IPS-15b (cell line): ENCODE measurements around the gene SHKBP1.
"Not testable (repeated sequence)": the region's sequence is repeated elsewhere in the genome, so short reads cannot be mapped to it uniquely, and the experiment has no call there.

Experiments
- H3K27me3 ChIP-seq: one replicate; pipeline ENCODE4 v1.6.1; 2013; ENCODE audit warnings: low read length; ENCODE audit not compliant: control insufficient read depth, insufficient read depth
- H3K36me3 ChIP-seq: one replicate; pipeline ENCODE4 v1.6.1; 2013; ENCODE audit warnings: low read length; ENCODE audit not compliant: control insufficient read depth, insufficient read depth
- H3K4me1 ChIP-seq: one replicate; pipeline ENCODE4 v1.6.1; 2013; ENCODE audit warnings: mild to moderate bottlenecking, low read length; ENCODE audit not compliant: control insufficient read depth, insufficient read depth
- H3K4me3 ChIP-seq: one replicate; pipeline ENCODE4 v1.5.1; 2013; ENCODE audit warnings: low read depth, low read length
- H3K9ac ChIP-seq: one replicate; pipeline ENCODE4 v1.6.1; 2013; ENCODE audit warnings: low read depth, mild to moderate bottlenecking, low read length
- H3K9me3 ChIP-seq: one replicate; pipeline ENCODE4 v1.6.1; 2013; ENCODE audit warnings: mild to moderate bottlenecking, low read length; ENCODE audit not compliant: control insufficient read depth, insufficient read depth

SHKBP1 gene

GRCh38 chr19:40624369-40625153 is 47.9 kb downstream of the SHKBP1 start:
- not testable (repeated sequence) for H3K27me3 ChIP-seq, H3K4me3 ChIP-seq, H3K4me1 ChIP-seq, H3K9ac ChIP-seq, H3K9me3 ChIP-seq
- peaks cover 12% of the 10 kb centered on the region for H3K36me3 ChIP-seq

- H3K4me1 ChIP-seq = no peaks in the 10 kb centered on the region
- H3K27me3 ChIP-seq = no peaks in the 10 kb centered on the region
- peaks cover 9% of the 10 kb centered on the region for H3K36me3 ChIP-seq
- H3K9ac ChIP-seq = no peak overlapping the region
- no peaks in the 10 kb centered on the region for H3K9me3 ChIP-seq
- no peak overlapping the region for H3K4me3 ChIP-seq
These were observed 48.9 kb downstream of the SHKBP1 start for GRCh38 chr19:40625406-40626120.

GRCh38 chr19:40626918-40627317 is 50.2 kb downstream of the SHKBP1 start:
- Histone ChIP-seq H3K4me1 (no peaks in the 10 kb centered on the region), H3K27me3 (no peaks in the 10 kb centered on the region), H3K9me3 (no peaks in the 10 kb centered on the region), H3K36me3 (peaks cover 8% of the 10 kb centered on the region), H3K9ac (no peak overlapping the region), H3K4me3 (no peak overlapping the region)

- Histone ChIP-seq H3K36me3 (peaks cover 6% of the 10 kb centered on the region), H3K27me3 (peaks cover under 1% of the 10 kb centered on the region), H3K9ac (no peak overlapping the region), H3K4me1 (peaks cover 2% of the 10 kb centered on the region), H3K4me3 (no peak overlapping the region), H3K9me3 (no peaks in the 10 kb centered on the region)
These were observed 51.0 kb downstream of the SHKBP1 start for GRCh38 chr19:40627486-40628279.

GRCh38 chr19:40629346-40629745 is 52.7 kb downstream of the SHKBP1 start:
- Histone ChIP-seq H3K9ac (no peak overlapping the region), H3K36me3 (peaks cover 6% of the 10 kb centered on the region), H3K27me3 (peaks cover 15% of the 10 kb centered on the region), H3K4me3 (no peak overlapping the region), H3K4me1 (peaks cover 6% of the 10 kb centered on the region), H3K9me3 (no peaks in the 10 kb centered on the region)

GRCh38 chr19:40630571-40631160 is 54.0 kb downstream of the SHKBP1 start:
- Histone ChIP-seq H3K4me3 (no peak overlapping the region), H3K9ac (no peak overlapping the region), H3K9me3 (no peaks in the 10 kb centered on the region), H3K36me3 (peaks cover 2% of the 10 kb centered on the region), H3K27me3 (peaks cover 20% of the 10 kb centered on the region), H3K4me1 (peaks cover 6% of the 10 kb centered on the region)

GRCh38 chr19:40632311-40633036 is 55.8 kb downstream of the SHKBP1 start:
- peaks cover 22% of the 10 kb centered on the region for H3K27me3 ChIP-seq

GRCh38 chr19:40633207-40633606 is 56.5 kb downstream of the SHKBP1 start:
- Histone ChIP-seq H3K4me1 (peaks cover 6% of the 10 kb centered on the region), H3K36me3 (no peaks in the 10 kb centered on the region), H3K27me3 (peaks cover 22% of the 10 kb centered on the region), H3K9me3 (no peaks in the 10 kb centered on the region), H3K4me3 (no peak overlapping the region), H3K9ac (no peak overlapping the region)

More at GRCh38 chr19:40632311-40633036, 55.8 kb downstream of the SHKBP1 start:
- Histone ChIP-seq H3K36me3 (no peaks in the 10 kb centered on the region), H3K4me1 (peaks cover 6% of the 10 kb centered on the region), H3K4me3 (no peak overlapping the region), H3K9me3 (no peaks in the 10 kb centered on the region), H3K9ac (no peak overlapping the region)

- Histone ChIP-seq H3K9ac (no peak overlapping the region), H3K4me3 (no peak overlapping the region), H3K27me3 (peaks cover 15% of the 10 kb centered on the region)
These were observed 61.7 kb downstream of the SHKBP1 start for GRCh38 chr19:40638327-40638726.

GRCh38 chr19:40639638-40639982 is 62.9 kb downstream of the SHKBP1 start:
- Histone ChIP-seq H3K4me3 (no peak overlapping the region), H3K9me3 (no peaks in the 10 kb centered on the region), H3K4me1 (no peaks in the 10 kb centered on the region), H3K9ac (no peak overlapping the region), H3K36me3 (no peaks in the 10 kb centered on the region), H3K27me3 (peaks cover 7% of the 10 kb centered on the region)

More at GRCh38 chr19:40638327-40638726, 61.7 kb downstream of the SHKBP1 start:
- H3K9me3 ChIP-seq = no peaks in the 10 kb centered on the region
- no peaks in the 10 kb centered on the region for H3K36me3 ChIP-seq
- peaks cover 3% of the 10 kb centered on the region for H3K4me1 ChIP-seq

- Histone ChIP-seq H3K9ac (no peak overlapping the region), H3K4me3 (no peak overlapping the region), H3K9me3 (no peaks in the 10 kb centered on the region), H3K27me3 (peaks cover under 1% of the 10 kb centered on the region), H3K36me3 (no peaks in the 10 kb centered on the region), H3K4me1 (no peaks in the 10 kb centered on the region)
These were observed 64.1 kb downstream of the SHKBP1 start for GRCh38 chr19:40640744-40641143.
